Measurements from ENCODE around the gene C2CD3.

The C2CD3 gene

DNA sequence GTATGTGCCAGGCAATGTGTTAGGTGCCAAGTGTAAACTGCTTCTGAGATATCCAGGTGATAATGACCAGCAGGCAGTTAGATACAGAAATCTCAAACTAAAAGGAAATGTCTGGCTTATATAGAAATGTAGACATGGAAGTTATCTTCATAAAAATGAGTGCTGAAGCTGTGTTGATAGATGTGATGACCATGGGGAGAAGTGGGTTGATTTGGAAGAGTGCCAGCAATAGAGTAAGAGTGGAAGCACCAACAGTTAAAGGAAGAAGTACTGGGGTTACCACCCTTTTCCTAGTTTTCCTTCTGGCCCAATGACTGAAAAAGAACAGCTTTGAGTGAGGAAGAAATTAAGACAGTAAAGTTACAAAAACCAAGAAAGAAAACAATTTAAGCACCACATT is 68.5 kb downstream of the C2CD3 start:
- Histone ChIP-seq H3K27me3 (replicated peaks) (no peaks in the 10 kb centered on the region), H3K36me3 (replicated peaks) (peaks cover 26% of the 10 kb centered on the region), H3K27ac (no peak overlapping the region), H3K4me3 (ENCODE audit: low read depth, low read length) (no peak overlapping the region)
- TF ChIP-seq, protein P1, sequence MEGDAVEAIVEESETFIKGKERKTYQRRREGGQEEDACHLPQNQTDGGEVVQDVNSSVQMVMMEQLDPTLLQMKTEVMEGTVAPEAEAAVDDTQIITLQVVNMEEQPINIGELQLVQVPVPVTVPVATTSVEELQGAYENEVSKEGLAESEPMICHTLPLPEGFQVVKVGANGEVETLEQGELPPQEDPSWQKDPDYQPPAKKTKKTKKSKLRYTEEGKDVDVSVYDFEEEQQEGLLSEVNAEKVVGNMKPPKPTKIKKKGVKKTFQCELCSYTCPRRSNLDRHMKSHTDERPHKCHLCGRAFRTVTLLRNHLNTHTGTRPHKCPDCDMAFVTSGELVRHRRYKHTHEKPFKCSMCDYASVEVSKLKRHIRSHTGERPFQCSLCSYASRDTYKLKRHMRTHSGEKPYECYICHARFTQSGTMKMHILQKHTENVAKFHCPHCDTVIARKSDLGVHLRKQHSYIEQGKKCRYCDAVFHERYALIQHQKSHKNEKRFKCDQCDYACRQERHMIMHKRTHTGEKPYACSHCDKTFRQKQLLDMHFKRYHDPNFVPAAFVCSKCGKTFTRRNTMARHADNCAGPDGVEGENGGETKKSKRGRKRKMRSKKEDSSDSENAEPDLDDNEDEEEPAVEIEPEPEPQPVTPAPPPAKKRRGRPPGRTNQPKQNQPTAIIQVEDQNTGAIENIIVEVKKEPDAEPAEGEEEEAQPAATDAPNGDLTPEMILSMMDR (IDR thresholded peaks at IDR 0.05; ENCODE audit: low read depth, low read length, missing control alignments), result no peak
- in situ Hi-C loops (cut with HindIII; ENCODE audit: low pct_ligation_motif_present, low sequenced_read_pairs), result no loop called here
- no peak for DNase-seq

DNA sequence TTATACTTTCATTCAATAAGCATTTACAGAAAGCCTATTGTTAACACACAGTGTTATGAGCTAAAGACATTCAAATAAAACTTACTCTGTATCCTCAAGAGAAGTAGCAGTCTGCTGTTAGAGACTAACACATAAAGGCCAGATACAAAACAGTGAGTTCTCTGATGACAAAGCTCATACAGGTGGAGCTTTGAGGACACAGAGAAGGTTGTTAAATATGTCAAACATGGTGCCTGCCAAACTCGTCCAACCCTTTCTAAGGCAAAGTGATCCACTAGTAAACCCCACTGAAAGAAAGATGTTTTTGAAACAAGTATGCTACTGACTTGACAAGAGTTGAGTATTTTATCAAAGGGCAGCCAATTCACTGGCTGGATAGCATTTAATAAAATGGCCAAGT is 70.1 kb downstream of the C2CD3 start:
- no peak overlapping the region for H3K27ac ChIP-seq
- in situ Hi-C loops (cut with HindIII; ENCODE audit: low pct_ligation_motif_present, low sequenced_read_pairs), result no loop called here
- no peak overlapping the region for H3K4me3 ChIP-seq (ENCODE audit: low read depth, low read length)
- peaks cover 20% of the 10 kb centered on the region for H3K36me3 ChIP-seq (replicated peaks)
- DNase-seq, result no peak
- H3K27me3 ChIP-seq (replicated peaks), result no peaks in the 10 kb centered on the region
- TF ChIP-seq, protein P1 (IDR thresholded peaks at IDR 0.05; ENCODE audit: low read depth, low read length, missing control alignments), result no peak

DNA sequence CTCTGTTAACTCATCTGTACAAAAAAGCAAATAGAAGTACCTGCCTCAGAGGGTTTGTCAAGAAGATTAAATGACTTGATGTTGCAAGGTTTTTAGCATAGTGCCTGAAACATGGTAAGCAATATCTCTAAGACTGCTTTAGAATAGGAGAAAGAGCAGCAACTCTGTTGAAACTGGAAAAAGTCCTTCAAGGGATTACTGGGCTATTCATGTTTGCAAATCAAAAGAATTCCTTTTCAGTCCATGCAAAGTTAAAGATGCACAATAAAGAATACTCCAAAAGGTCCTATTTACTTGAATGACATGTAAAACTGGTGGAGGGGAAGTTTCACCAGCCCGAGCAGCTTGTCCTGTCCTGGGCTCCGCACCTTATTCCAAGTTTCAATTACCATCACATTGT is 70.6 kb downstream of the C2CD3 start:
- in situ Hi-C loops (cut with HindIII; ENCODE audit: low pct_ligation_motif_present, low sequenced_read_pairs), result no loop called here
- DNase-seq, result no peak
- H3K4me3 ChIP-seq (ENCODE audit: low read depth, low read length), result no peak overlapping the region
- TF ChIP-seq, protein P1 (IDR thresholded peaks at IDR 0.05; ENCODE audit: low read depth, low read length, missing control alignments), result no peak
- peaks cover 19% of the 10 kb centered on the region for H3K36me3 ChIP-seq (replicated peaks)
- no peak overlapping the region for H3K27ac ChIP-seq
- H3K27me3 ChIP-seq (replicated peaks), result no peaks in the 10 kb centered on the region

DNA sequence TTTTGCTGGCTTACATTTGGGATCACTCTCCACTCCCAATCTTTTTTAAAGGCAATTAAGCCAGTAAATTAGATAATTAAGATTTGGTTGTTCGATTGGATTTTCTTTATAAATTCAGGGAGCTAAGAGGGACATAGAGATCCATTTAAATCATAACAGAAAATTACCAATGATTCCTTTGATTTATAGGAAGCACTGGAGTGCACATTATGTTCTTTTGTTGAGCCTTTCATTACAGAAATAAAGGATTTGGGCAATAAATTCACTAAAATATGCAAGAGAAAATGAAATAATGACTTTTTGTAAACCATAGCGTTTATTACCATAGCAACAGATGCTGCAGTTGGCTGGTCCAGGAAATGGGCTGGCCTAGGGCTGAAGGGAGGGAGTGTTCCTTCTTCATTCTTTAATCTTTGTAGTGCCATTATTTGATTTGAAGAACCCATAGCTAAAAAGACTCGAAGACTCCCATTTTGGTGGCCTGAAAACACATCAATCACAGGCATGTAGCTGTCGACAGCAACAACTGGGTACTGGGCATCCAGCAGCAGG is 73.0 kb downstream of the C2CD3 start:
- H3K4me3 ChIP-seq (ENCODE audit: low read depth, low read length), result no peak overlapping the region
- no peaks in the 10 kb centered on the region for H3K27me3 ChIP-seq (replicated peaks)
- TF ChIP-seq, protein P1 (IDR thresholded peaks at IDR 0.05; ENCODE audit: low read depth, low read length, missing control alignments), result no peak
- no peak for DNase-seq
- peaks cover 22% of the 10 kb centered on the region for H3K36me3 ChIP-seq (replicated peaks)
- no peak overlapping the region for H3K27ac ChIP-seq
- in situ Hi-C loops (cut with HindIII; ENCODE audit: low pct_ligation_motif_present, low sequenced_read_pairs), result no loop called here

DNA sequence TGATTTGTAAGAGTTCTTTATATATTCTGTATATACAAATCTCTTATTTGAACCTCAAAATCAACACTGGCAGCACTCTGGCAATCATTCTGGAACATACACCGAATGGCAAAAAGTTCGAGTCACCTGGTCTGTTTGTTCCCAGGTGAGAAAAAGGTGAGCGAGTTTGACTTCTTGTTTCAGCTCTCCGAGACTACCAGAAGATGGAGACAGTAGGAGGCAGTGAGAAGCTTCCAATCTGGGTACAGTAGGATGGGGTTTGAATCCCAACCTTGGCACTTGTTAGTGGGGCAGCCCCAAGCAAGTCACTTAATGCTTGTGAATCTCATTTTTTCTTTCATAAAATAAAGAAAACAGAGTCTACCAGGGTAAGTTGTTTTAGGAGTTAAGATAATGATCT is 76.4 kb downstream of the C2CD3 start:
- DNase-seq, result no peak
- TF ChIP-seq, protein P1 (IDR thresholded peaks at IDR 0.05; ENCODE audit: low read depth, low read length, missing control alignments), result no peak
- Histone ChIP-seq H3K27ac (no peak overlapping the region), H3K4me3 (ENCODE audit: low read depth, low read length) (no peak overlapping the region), H3K36me3 (replicated peaks) (peaks cover 24% of the 10 kb centered on the region), H3K27me3 (replicated peaks) (no peaks in the 10 kb centered on the region)
- in situ Hi-C loops (cut with HindIII; ENCODE audit: low pct_ligation_motif_present, low sequenced_read_pairs), result no loop called here

DNA sequence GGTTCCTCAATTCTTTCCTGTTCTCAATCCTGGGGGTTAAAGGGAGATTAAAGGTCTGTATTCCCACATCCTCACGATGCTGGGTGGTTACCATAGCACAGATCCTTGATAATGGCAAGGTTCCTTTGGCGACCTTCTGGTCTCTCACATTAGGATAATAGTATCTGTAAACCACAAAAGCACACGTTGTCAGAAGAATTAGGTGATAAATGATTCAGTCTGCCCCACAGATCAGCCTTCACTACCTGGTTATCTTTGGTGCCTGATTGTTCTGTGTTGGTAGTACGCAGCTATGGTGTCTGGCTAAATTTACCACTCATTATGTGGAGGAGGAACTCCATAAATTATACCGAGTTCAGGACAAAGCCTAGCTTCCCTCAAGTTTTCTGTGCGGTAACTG is 78.4 kb downstream of the C2CD3 start:
- in situ Hi-C loops (cut with HindIII; ENCODE audit: low pct_ligation_motif_present, low sequenced_read_pairs), result no loop called here
- peaks cover 19% of the 10 kb centered on the region for H3K36me3 ChIP-seq (replicated peaks)

More for the DNA sequence above, 78.4 kb downstream of the C2CD3 start:
- TF ChIP-seq, protein P1 (IDR thresholded peaks at IDR 0.05; ENCODE audit: low read depth, low read length, missing control alignments), result no peak
- H3K27ac ChIP-seq, result no peak overlapping the region
- no peaks in the 10 kb centered on the region for H3K27me3 ChIP-seq (replicated peaks)
- H3K4me3 ChIP-seq (ENCODE audit: low read depth, low read length), result no peak overlapping the region
- no peak for DNase-seq
